ENCODE measurements around the gene IRS4. TPM values are rescaled to one million over a fixed set of nuclear protein-coding genes. Genes with fewer than 3 reads are reported as not detected.

The IRS4 gene
- total RNA-seq, 1 experiment from 2014 or later, result not detected

- ChIA-PET CTCF (interaction anchor here (0.5 to 1.1 kb wide), 2 partner anchors 13 to 548 kb away, joined by 3 read pairs; no protein-coding TSS in a partner anchor), POLR2A (ENCODE audit: unreplicated experiment) (interaction anchor here (0.7 kb wide), 1 partner anchor 539 kb away, joined by 3 read pairs; no protein-coding TSS in a partner anchor)
- peak; percentile 40; the same call in 1 of the 2 replicates for ATAC-seq
- no peak overlapping the region for H3K9ac ChIP-seq (ENCODE audit: low read length)
- H3K79me2 ChIP-seq (ENCODE audit: low read length), result no peaks in the 10 kb centered on the region
- H3K9me2 ChIP-seq (replicated peaks; ENCODE audit: low read length), result no peaks in the 10 kb centered on the region
- H2AFZ ChIP-seq (ENCODE audit: low read length), result no peak overlapping the region
- no peak overlapping the region for H3K4me3 ChIP-seq (ENCODE audit: low read length)
- no peak overlapping the region for H3K27ac ChIP-seq (ENCODE audit: low read length)
- intact Hi-C loops (cut with micrococcal nuclease), result no loop called here
- H3K4me1 ChIP-seq (ENCODE audit: insufficient read depth, low read length), result no peaks in the 10 kb centered on the region
- H3F3A ChIP-seq (ENCODE audit: low read length, unreplicated experiment), result no peaks in the 10 kb centered on the region
- H3K36me3 ChIP-seq (ENCODE audit: low read depth, low read length), result no peaks in the 10 kb centered on the region
- no peak overlapping the region for H3K4me2 ChIP-seq (ENCODE audit: low read length)
- DNase-seq, result peak; percentile 19
- BruUV-seq (replicated peaks), result no TSS peak
- H4K20me1 ChIP-seq (ENCODE audit: low read length), result no peaks in the 10 kb centered on the region
- H3K9me3 ChIP-seq (ENCODE audit: low read length), result no peaks in the 10 kb centered on the region
- peaks cover 1% of the 10 kb centered on the region; the same call in 1 of the 2 replicates for H3K27me3 ChIP-seq (ENCODE audit: low read length)
- TF ChIP-seq EZH2phosphoT487 (IDR thresholded peaks at IDR 0.05; ENCODE audit: borderline replicate concordance, low read length) (no peak), CTCF (conservative IDR thresholded peaks at IDR 0.05; ENCODE audit: low read depth, low read length) (peak; percentile 28)
Measured at GRCh38 chrX:108712886-108713285, 23.5 kb downstream of the IRS4 start.

GRCh38 chrX:108704839-108705238, 31.5 kb downstream of the IRS4 start:
- Histone ChIP-seq H3K27ac (ENCODE audit: low read length) (peak overlapping the region; percentile 40; the same call in 1 of the 2 replicates), H3K4me2 (ENCODE audit: low read length) (no peak overlapping the region), H3K4me1 (ENCODE audit: insufficient read depth, low read length) (peaks cover 14% of the 10 kb centered on the region), H3F3A (ENCODE audit: low read length, unreplicated experiment) (no peaks in the 10 kb centered on the region), H3K9me3 (ENCODE audit: low read length) (no peaks in the 10 kb centered on the region), H3K9me2 (replicated peaks; ENCODE audit: low read length) (no peaks in the 10 kb centered on the region), H3K9ac (ENCODE audit: low read length) (no peak overlapping the region), H3K4me3 (ENCODE audit: low read length) (no peak overlapping the region), H2AFZ (ENCODE audit: low read length) (no peak overlapping the region), H3K79me2 (ENCODE audit: low read length) (no peaks in the 10 kb centered on the region), H3K27me3 (ENCODE audit: low read length) (no peaks in the 10 kb centered on the region), H4K20me1 (ENCODE audit: low read length) (no peaks in the 10 kb centered on the region), H3K36me3 (ENCODE audit: low read depth, low read length) (no peaks in the 10 kb centered on the region)
- no TSS peak for BruUV-seq (replicated peaks)
- peak; percentile 27 for ATAC-seq
- ChIA-PET CTCF (no interaction called here), POLR2A (ENCODE audit: unreplicated experiment) (no interaction called here)
- peak; percentile 73 for DNase-seq
- no peak for TF ChIP-seq EZH2phosphoT487 (IDR thresholded peaks at IDR 0.05; ENCODE audit: borderline replicate concordance, low read length)
- intact Hi-C loops (cut with micrococcal nuclease), result no loop called here

- TF ChIP-seq CTCF (conservative IDR thresholded peaks at IDR 0.05; ENCODE audit: low read depth, low read length) (no peak), EZH2phosphoT487 (IDR thresholded peaks at IDR 0.05; ENCODE audit: borderline replicate concordance, low read length) (no peak), EZH2 (IDR thresholded peaks at IDR 0.05; ENCODE audit: low read length, unreplicated experiment) (no peak)
- no peaks in the 10 kb centered on the region for H3K9me2 ChIP-seq (replicated peaks; ENCODE audit: low read length)
- H3K4me2 ChIP-seq (ENCODE audit: low read length), result no peak overlapping the region
- no peak overlapping the region for H3K27ac ChIP-seq (ENCODE audit: low read length)
- H4K20me1 ChIP-seq (ENCODE audit: low read length), result no peaks in the 10 kb centered on the region
- H3K27me3 ChIP-seq (ENCODE audit: low read length), result no peaks in the 10 kb centered on the region
- no TSS peak for BruUV-seq (replicated peaks)
- no peaks in the 10 kb centered on the region for H3K36me3 ChIP-seq (ENCODE audit: low read depth, low read length)
- no peak overlapping the region for H3K9ac ChIP-seq (ENCODE audit: low read length)
- no peak overlapping the region for H2AFZ ChIP-seq (ENCODE audit: low read length)
- H3K9me3 ChIP-seq (ENCODE audit: low read length), result no peaks in the 10 kb centered on the region
- no peaks in the 10 kb centered on the region for H3K79me2 ChIP-seq (ENCODE audit: low read length)
- ChIA-PET POLR2A (ENCODE audit: unreplicated experiment) (no interaction called here), CTCF (no interaction called here)
- no peak for ATAC-seq
- no peak for DNase-seq
- H3K4me3 ChIP-seq (ENCODE audit: low read length), result no peak overlapping the region
- intact Hi-C loops (cut with micrococcal nuclease), result no loop called here
- peaks cover 14% of the 10 kb centered on the region for H3K4me1 ChIP-seq (ENCODE audit: insufficient read depth, low read length)
- H3F3A ChIP-seq (ENCODE audit: low read length, unreplicated experiment), result no peaks in the 10 kb centered on the region
Measured at GRCh38 chrX:108702530-108702929, 33.8 kb downstream of the IRS4 start.
